HEK293 (cell line): Measurements from ENCODE around the gene ZFP62.

Source experiments
- BCL11A ChIP-seq: fragments of 450-650 bp; formaldehyde crosslinking; IDR thresholded peaks from 2 replicates; pipeline ENCODE4 v1.5.1; 2016; ENCODE audit warnings: low read depth, missing biosample characterization, missing genetic modification characterization
- HOXD13 ChIP-seq: sonication (generic); formaldehyde crosslinking; IDR thresholded peaks from 2 replicates; pipeline ENCODE4 v1.8.0; 2022; ENCODE audit warnings: missing genetic modification reagents, borderline replicate concordance
- KLF16 ChIP-seq: fragments of 450-650 bp; formaldehyde crosslinking; IDR thresholded peaks from 2 replicates; pipeline ENCODE4 v1.5.1; 2017; ENCODE audit warnings: missing biosample characterization, missing genetic modification characterization
- KLF7 ChIP-seq: fragments of 450-650 bp; formaldehyde crosslinking; IDR thresholded peaks from 2 replicates; pipeline ENCODE4 v1.5.1; 2016; ENCODE audit warnings: missing biosample characterization, missing genetic modification characterization, borderline replicate concordance
- OVOL3 ChIP-seq: fragments of 450-650 bp; formaldehyde crosslinking; IDR thresholded peaks from 2 replicates; pipeline ENCODE4 v1.5.1; 2016; ENCODE audit warnings: missing biosample characterization, missing genetic modification characterization
- PBX3 ChIP-seq: sonication (generic); formaldehyde crosslinking; IDR thresholded peaks from 2 replicates; pipeline ENCODE4 v1.8.1; 2022; ENCODE audit warnings: mild to moderate bottlenecking, moderate library complexity, missing genetic modification reagents
- PRDM4 ChIP-seq: fragments of 450-650 bp; formaldehyde crosslinking; IDR thresholded peaks from 2 replicates; pipeline ENCODE4 v1.5.1; 2017; ENCODE audit warnings: missing biosample characterization, missing genetic modification characterization
- RBAK ChIP-seq: fragments of 450-650 bp; formaldehyde crosslinking; IDR thresholded peaks from 2 replicates; pipeline ENCODE4 v1.5.1; 2016; ENCODE audit warnings: missing biosample characterization, missing genetic modification characterization
- ZBTB11 ChIP-seq: fragments of 450-650 bp; formaldehyde crosslinking; conservative IDR thresholded peaks from 2 replicates; pipeline ENCODE4 v1.5.1; 2016; ENCODE audit warnings: low read depth, missing biosample characterization, missing genetic modification characterization
- ZBTB6 ChIP-seq: fragments of 450-650 bp; formaldehyde crosslinking; IDR thresholded peaks from 2 replicates; pipeline ENCODE4 v1.5.1; 2017; ENCODE audit warnings: missing biosample characterization, missing genetic modification characterization
- ZEB2 ChIP-seq: fragments of 450-650 bp; formaldehyde crosslinking; IDR thresholded peaks from 2 replicates; pipeline ENCODE4 v1.5.1; 2016; ENCODE audit warnings: missing biosample characterization, missing genetic modification characterization
- ZNF10 ChIP-seq: fragments of 450-650 bp; formaldehyde crosslinking; IDR thresholded peaks from 2 replicates; pipeline ENCODE4 v1.5.1; 2017; ENCODE audit warnings: missing biosample characterization, missing genetic modification characterization
- ZNF138 ChIP-seq: fragments of 450-650 bp; formaldehyde crosslinking; IDR thresholded peaks from 2 replicates; pipeline ENCODE4 v1.5.1; 2016; ENCODE audit warnings: missing biosample characterization, missing genetic modification characterization, borderline replicate concordance
- ZNF221 ChIP-seq: fragments of 450-650 bp; formaldehyde crosslinking; IDR thresholded peaks from 2 replicates; pipeline ENCODE4 v1.5.1; 2017; ENCODE audit warnings: missing biosample characterization, missing genetic modification characterization, borderline replicate concordance
- ZNF26 ChIP-seq: fragments of 450-650 bp; formaldehyde crosslinking; IDR thresholded peaks from 2 replicates; pipeline ENCODE4 v1.5.1; 2016; ENCODE audit warnings: missing biosample characterization, missing genetic modification characterization
- ZNF280C ChIP-seq: fragments of 450-650 bp; formaldehyde crosslinking; IDR thresholded peaks from 2 replicates; pipeline ENCODE4 v1.5.1; 2016; ENCODE audit warnings: missing biosample characterization, missing genetic modification characterization
- ZNF324 ChIP-seq: fragments of 450-650 bp; formaldehyde crosslinking; IDR thresholded peaks from 2 replicates; pipeline ENCODE4 v1.5.1; 2016; ENCODE audit warnings: missing biosample characterization, missing genetic modification characterization
- ZNF571 ChIP-seq: fragments of 450-650 bp; formaldehyde crosslinking; IDR thresholded peaks from 2 replicates; pipeline ENCODE4 v1.5.0; 2017; ENCODE audit warnings: missing biosample characterization, missing genetic modification characterization
- ZNF580 ChIP-seq: fragments of 450-650 bp; formaldehyde crosslinking; IDR thresholded peaks from 2 replicates; pipeline ENCODE4 v1.5.1; 2016; ENCODE audit warnings: missing biosample characterization, missing genetic modification characterization
- ZNF623 ChIP-seq: fragments of 450-650 bp; formaldehyde crosslinking; IDR thresholded peaks from 2 replicates; pipeline ENCODE4 v1.5.1; 2016; ENCODE audit warnings: missing biosample characterization, missing genetic modification characterization
- ZNF76 ChIP-seq: fragments of 450-650 bp; formaldehyde crosslinking; IDR thresholded peaks from 2 replicates; pipeline ENCODE4; 2016; ENCODE audit warnings: low read depth, missing biosample characterization, missing genetic modification characterization, borderline replicate concordance
- ZNF791 ChIP-seq: fragments of 450-650 bp; formaldehyde crosslinking; IDR thresholded peaks from 2 replicates; pipeline ENCODE4 v1.5.1; 2016; ENCODE audit warnings: missing biosample characterization, missing genetic modification characterization
- ZSCAN16 ChIP-seq: fragments of 450-650 bp; formaldehyde crosslinking; IDR thresholded peaks from 2 replicates; pipeline ENCODE4 v1.5.1; 2016; ENCODE audit warnings: missing biosample characterization, missing genetic modification characterization

Gene ZFP62

GRCh38 chr5:180802325-180803180, 58.5 kb downstream of the ZFP62 start, which contains the start of gene MGAT1 (continued):
- no peak for TF ChIP-seq ZBTB11 (tag by site-specific recombination)
- TF ChIP-seq RBAK (tag by site-specific recombination): no peak
- 0 out of 2 replicates have a peak, but pooled peaks have one; percentile 43 for TF ChIP-seq ZNF76 (tag by site-specific recombination)
- peak; percentile 64; the same call in 1 of the 2 replicates for TF ChIP-seq ZEB2 (tag by site-specific recombination)
- TF ChIP-seq ZNF324: peak; percentile 64; the same call in 1 of the 2 replicates
- no peak for TF ChIP-seq ZNF221
- 0 out of 2 replicates have a peak, but pooled peaks have one; percentile 10 for TF ChIP-seq ZNF10 (tag by site-specific recombination)
- no peak for TF ChIP-seq ZNF571
- TF ChIP-seq KLF7 (tag by site-specific recombination): peak; percentile 56; the same call in 1 of the 2 replicates
- TF ChIP-seq KLF16: no peak
- TF ChIP-seq PBX3 (CRISPR knock-in tag): no peak
- TF ChIP-seq ZNF280C (tag by site-specific recombination): no peak
- no peak for TF ChIP-seq ZNF26 (tag by site-specific recombination)
- no peak for TF ChIP-seq ZNF138
- TF ChIP-seq HOXD13 (CRISPR knock-in tag): no peak
- TF ChIP-seq PRDM4 (tag by site-specific recombination): no peak
- TF ChIP-seq ZNF580 (tag by site-specific recombination): no peak
- TF ChIP-seq OVOL3 (tag by site-specific recombination): peak; percentile 51; the same call in 1 of the 2 replicates
- TF ChIP-seq ZNF791 (tag by site-specific recombination): no peak
- no peak for TF ChIP-seq ZSCAN16 (tag by site-specific recombination)
- 0 out of 2 replicates have a peak, but pooled peaks have one; percentile 55 for TF ChIP-seq BCL11A
- TF ChIP-seq ZNF623 (tag by site-specific recombination): 0 out of 2 replicates have a peak, but pooled peaks have one; percentile 8
- TF ChIP-seq ZBTB6 (tag by site-specific recombination): no peak
